ENCODE data around the gene PAPPA.

- TF ChIP-seq CTCF (IDR thresholded peaks at IDR 0.05; ENCODE audit: insufficient read depth, low read depth, low read length) (no peak), EZH2 (IDR thresholded peaks at IDR 0.05; ENCODE audit: insufficient read depth, low read length) (no peak)
These were observed 189.3 kb downstream of the PAPPA start for GRCh38 chr9:116342941-116343340.
